Measurements from ENCODE around the gene SCART1. TPM values are rescaled to one million over a fixed set of nuclear protein-coding genes. Genes with fewer than 3 reads are reported as not detected.

The SCART1 gene
- total RNA-seq, 1 experiment from 2014 or later = 3.7 TPM

GRCh38 chr10:133405844-133406527 lies 47.8 kb upstream of the SCART1 start (continued):
- TF ChIP-seq ZNF274 (IDR thresholded peaks at IDR 0.05; ENCODE audit: low read depth, low read length) (no peak), SRF (IDR thresholded peaks at IDR 0.05; ENCODE audit: low read depth) (no peak), ELF1 (IDR thresholded peaks at IDR 0.05; ENCODE audit: borderline replicate concordance, low read depth) (no peak)

DNA sequence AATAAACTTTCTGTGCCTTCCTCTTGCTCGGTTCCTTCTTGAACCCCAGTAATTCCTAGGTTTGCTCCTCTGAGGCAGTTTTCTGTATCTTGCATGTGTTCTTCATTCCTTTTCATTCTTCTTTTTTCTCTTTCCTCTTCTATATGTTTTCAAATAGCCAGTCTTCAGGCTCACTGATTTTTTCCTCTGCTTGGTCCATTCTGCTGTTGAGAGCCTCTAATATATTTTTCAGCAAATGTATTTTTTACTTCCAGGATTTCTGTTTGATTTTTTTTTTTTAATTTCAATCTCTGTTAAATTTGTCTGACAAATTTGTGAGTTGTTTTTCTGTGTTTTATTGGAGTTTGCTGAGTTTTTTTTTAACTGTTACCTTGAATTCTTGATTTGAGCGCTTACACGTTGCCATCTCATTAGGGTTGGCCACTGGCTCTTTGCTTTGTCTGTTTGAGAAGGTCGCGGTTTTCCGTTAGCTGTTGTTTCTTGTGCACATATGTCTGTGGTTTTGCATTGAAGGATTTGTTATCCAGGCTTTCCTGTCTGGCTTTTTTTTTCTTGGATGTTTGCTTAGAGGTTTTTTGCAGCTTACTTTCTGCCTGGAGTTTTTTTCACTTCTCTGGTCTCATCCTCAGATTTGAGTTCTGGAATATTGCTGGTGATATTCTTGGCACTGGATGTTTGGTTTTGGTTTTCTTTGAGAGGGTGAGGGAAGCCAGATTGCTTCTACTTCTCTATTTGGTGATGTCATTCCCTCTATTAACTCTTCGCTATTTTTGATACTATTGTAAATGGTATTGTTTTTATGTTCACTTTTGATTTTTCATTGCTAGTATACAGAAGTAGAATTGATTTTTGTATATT lies 42.0 kb upstream of the SCART1 start:
- POLR2A ChIA-PET = no interaction called here
- Histone ChIP-seq H2AFZ (ENCODE audit: low read depth, low read length, poor library complexity, severe bottlenecking) (no peak overlapping the region), H4K20me1 (ENCODE audit: insufficient read depth) (no peaks in the 10 kb centered on the region), H3K4me3 (replicated peaks in 1 of 2; ENCODE audit: low read depth in 1 of 2, low read length in 2 of 2) (no peak overlapping the region), H3K79me2 (ENCODE audit: insufficient read depth, low read length) (peaks cover 55% of the 10 kb centered on the region), H3K9me2 (ENCODE audit: insufficient read depth) (no peaks in the 10 kb centered on the region), H3K9ac (ENCODE audit: low read length) (no peak overlapping the region), H3K4me2 (ENCODE audit: low read length) (no peak overlapping the region), H3K36me3 (ENCODE audit: control insufficient read depth in 1 of 2, insufficient read depth in 2 of 2, low read length in 2 of 2) (peaks cover 0 to 26% of the 10 kb centered on the region in 2 experiments; a peak in 2 of 4 replicates), H3K27ac (ENCODE audit: low read depth, low read length) (no peak overlapping the region), H3K9me3 (ENCODE audit: control insufficient read depth in 1 of 2, insufficient read depth in 1 of 2, low read depth in 1 of 2, low read length in 2 of 2) (no peaks in the 10 kb centered on the region), H3K4me1 (ENCODE audit: control insufficient read depth in 1 of 2, insufficient read depth in 2 of 2, low read length in 2 of 2) (no peaks in the 10 kb centered on the region), H3K27me3 (ENCODE audit: insufficient read depth, low read length) (no peaks in the 10 kb centered on the region)
- DNase-seq (ENCODE audit: low read depth, low spot score) (no peak), ATAC-seq (no peak)
- RAD21 ChIA-PET (ENCODE audit: low non-redundant PET in 1 of 2, low total read pairs in 2 of 2, uncharacterized antibody in 2 of 2, unreplicated experiment in 2 of 2) = no interaction called here
- no TSS peak for BruUV-seq (replicated peaks)
- intact Hi-C loops (cut with micrococcal nuclease) = no loop called here
- CTCF ChIA-PET = no interaction called here
- TF ChIP-seq SP1 (IDR thresholded peaks at IDR 0.05; ENCODE audit: low read depth) (no peak), POLR2A (IDR thresholded peaks at IDR 0.05; ENCODE audit: borderline replicate concordance, extremely low read depth, insufficient read depth, insufficient read length) (no peak), CBX3 (IDR thresholded peaks at IDR 0.05; ENCODE audit: low read depth) (no peak), YY1 (IDR thresholded peaks at IDR 0.05; ENCODE audit: extremely low read depth, insufficient replicate concordance, low read depth, low read length) (no peak), TCF7L2 (IDR thresholded peaks at IDR 0.05; ENCODE audit: borderline replicate concordance, extremely low read depth, insufficient read depth, insufficient read length) (no peak), FOSL1 (IDR thresholded peaks at IDR 0.05; ENCODE audit: low read depth) (no peak), EZH2 (IDR thresholded peaks at IDR 0.05) (no peak), ZFX (IDR thresholded peaks at IDR 0.05) (no peak), ATF3 (IDR thresholded peaks at IDR 0.05) (no peak), POLR2AphosphoS5 (IDR thresholded peaks at IDR 0.05; ENCODE audit: low read depth, low read length) (no peak), EGR1 (IDR thresholded peaks at IDR 0.05; ENCODE audit: low read depth) (no peak), RAD21 (IDR thresholded peaks at IDR 0.05; ENCODE audit: low read depth) (no peak), ZBTB33 (IDR thresholded peaks at IDR 0.05; ENCODE audit: extremely low read depth, insufficient replicate concordance, low read length) (no peak), JUND (IDR thresholded peaks at IDR 0.05) (no peak), ZNF274 (IDR thresholded peaks at IDR 0.05; ENCODE audit: low read depth, low read length) (no peak)
- TF ChIP-seq, protein P1, sequence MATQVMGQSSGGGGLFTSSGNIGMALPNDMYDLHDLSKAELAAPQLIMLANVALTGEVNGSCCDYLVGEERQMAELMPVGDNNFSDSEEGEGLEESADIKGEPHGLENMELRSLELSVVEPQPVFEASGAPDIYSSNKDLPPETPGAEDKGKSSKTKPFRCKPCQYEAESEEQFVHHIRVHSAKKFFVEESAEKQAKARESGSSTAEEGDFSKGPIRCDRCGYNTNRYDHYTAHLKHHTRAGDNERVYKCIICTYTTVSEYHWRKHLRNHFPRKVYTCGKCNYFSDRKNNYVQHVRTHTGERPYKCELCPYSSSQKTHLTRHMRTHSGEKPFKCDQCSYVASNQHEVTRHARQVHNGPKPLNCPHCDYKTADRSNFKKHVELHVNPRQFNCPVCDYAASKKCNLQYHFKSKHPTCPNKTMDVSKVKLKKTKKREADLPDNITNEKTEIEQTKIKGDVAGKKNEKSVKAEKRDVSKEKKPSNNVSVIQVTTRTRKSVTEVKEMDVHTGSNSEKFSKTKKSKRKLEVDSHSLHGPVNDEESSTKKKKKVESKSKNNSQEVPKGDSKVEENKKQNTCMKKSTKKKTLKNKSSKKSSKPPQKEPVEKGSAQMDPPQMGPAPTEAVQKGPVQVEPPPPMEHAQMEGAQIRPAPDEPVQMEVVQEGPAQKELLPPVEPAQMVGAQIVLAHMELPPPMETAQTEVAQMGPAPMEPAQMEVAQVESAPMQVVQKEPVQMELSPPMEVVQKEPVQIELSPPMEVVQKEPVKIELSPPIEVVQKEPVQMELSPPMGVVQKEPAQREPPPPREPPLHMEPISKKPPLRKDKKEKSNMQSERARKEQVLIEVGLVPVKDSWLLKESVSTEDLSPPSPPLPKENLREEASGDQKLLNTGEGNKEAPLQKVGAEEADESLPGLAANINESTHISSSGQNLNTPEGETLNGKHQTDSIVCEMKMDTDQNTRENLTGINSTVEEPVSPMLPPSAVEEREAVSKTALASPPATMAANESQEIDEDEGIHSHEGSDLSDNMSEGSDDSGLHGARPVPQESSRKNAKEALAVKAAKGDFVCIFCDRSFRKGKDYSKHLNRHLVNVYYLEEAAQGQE (IDR thresholded peaks at IDR 0.05; ENCODE audit: low read depth) = no peak
- TF ChIP-seq, protein P2, sequence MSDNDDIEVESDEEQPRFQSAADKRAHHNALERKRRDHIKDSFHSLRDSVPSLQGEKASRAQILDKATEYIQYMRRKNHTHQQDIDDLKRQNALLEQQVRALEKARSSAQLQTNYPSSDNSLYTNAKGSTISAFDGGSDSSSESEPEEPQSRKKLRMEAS (IDR thresholded peaks at IDR 0.05) = no peak

Data from HCT116 (cell line).